Measurements from ENCODE around the gene GUCA1A.
A peak's percentile ranks its signal among the peaks of the same experiment; 100 is the strongest.
"Not testable (repeated sequence)": the region's sequence is repeated elsewhere in the genome, so short reads cannot be mapped to it uniquely, and the experiment has no call there.

GUCA1A gene

DNA sequence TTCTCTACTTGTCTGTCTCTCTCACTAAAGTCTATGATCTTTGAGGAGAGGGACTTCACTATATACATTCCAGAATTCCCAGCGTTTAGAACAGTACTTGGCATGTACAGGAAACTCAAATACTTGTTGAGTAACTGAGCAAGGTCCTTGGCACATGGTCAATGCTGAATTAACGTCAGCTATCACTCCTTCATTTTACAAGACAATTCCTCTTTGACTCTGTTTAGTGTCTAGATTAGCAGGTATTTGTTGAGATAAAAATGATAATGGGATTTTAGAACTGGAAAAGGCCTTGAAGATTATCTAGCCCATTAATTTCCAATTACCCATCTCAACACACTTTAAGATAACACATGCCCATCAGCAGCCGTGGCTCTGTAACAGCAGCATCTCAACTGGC lies 28.2 kb downstream of the GUCA1A start:
- Mint-ChIP-seq H3K27ac (no peak overlapping the region), H3K4me3 (no peak overlapping the region), H3K4me1 (ENCODE audit: low read depth) (peaks cover 3% of the 10 kb centered on the region), H3K9me3 (ENCODE audit: low read depth) (no peaks in the 10 kb centered on the region), H3K36me3 (peaks cover 14% of the 10 kb centered on the region), H3K27me3 (no peaks in the 10 kb centered on the region)

GRCh38 chr6:42202131-42202915 lies 29.2 kb downstream of the GUCA1A start:
- not testable (repeated sequence) for H3K9me3 Mint-ChIP-seq (ENCODE audit: low read depth); H3K27me3 Mint-ChIP-seq; H3K4me3 Mint-ChIP-seq; H3K4me1 Mint-ChIP-seq (ENCODE audit: low read depth); H3K27ac Mint-ChIP-seq
- peaks cover 14% of the 10 kb centered on the region for H3K36me3 Mint-ChIP-seq

- Mint-ChIP-seq H3K36me3 (peaks cover 14% of the 10 kb centered on the region), H3K27me3 (no peaks in the 10 kb centered on the region), H3K4me1 (ENCODE audit: low read depth) (no peaks in the 10 kb centered on the region), H3K27ac (no peak overlapping the region), H3K9me3 (ENCODE audit: low read depth) (no peaks in the 10 kb centered on the region), H3K4me3 (no peak overlapping the region)
Measured at GRCh38 chr6:42203183-42203582, 30.0 kb downstream of the GUCA1A start.

DNA sequence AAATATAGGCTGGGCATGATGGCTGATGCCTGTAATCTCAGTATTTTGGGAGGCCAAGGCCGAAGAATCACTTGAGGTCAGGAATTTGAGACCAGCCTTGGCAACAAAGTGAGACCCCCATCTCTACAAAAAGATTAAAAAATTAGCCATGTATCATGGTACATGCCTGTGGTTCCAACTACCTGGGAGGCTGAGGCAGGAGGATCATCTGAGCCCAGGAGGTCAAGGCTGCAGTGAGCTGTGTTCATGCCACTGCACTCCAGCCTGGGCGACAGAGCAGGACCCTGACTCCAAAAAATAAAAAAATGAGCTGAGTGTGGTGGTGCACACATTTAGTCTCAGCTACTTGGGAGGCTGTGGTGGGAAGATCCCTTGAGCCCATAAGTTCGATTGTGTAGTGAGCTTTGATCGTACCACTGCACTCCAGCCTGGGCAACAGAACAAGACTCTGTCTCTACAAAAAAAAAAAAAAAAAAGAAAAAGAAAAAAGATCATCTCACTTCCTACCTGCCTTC lies 31.7 kb downstream of the GUCA1A start:
- no peak overlapping the region for H3K27ac Mint-ChIP-seq
- peaks cover 14% of the 10 kb centered on the region for H3K36me3 Mint-ChIP-seq
- H3K9me3 Mint-ChIP-seq (ENCODE audit: low read depth): no peaks in the 10 kb centered on the region
- H3K27me3 Mint-ChIP-seq: no peaks in the 10 kb centered on the region
- no peaks in the 10 kb centered on the region for H3K4me1 Mint-ChIP-seq (ENCODE audit: low read depth)
- H3K4me3 Mint-ChIP-seq: no peak overlapping the region

DNA sequence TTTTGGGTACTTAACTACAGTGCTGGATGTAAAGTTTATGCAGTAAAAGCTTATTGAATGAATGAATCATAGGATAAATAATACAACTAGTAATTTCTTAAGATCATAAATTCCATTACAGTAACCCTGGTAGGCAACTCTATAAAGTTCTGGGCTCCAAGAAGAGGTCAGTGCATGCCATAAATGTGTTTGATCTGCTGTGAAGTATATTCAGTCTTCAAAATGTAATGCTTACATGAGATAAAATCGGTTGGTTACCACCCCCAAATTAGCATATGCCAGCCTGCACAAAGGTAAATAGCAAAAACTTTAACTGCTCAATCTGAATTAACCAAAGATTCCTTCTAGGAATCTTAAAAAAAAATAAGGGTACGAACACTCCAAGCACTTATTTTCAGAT lies 34.4 kb downstream of the GUCA1A start:
- H3K27me3 Mint-ChIP-seq; H3K36me3 Mint-ChIP-seq; H3K4me1 Mint-ChIP-seq (ENCODE audit: low read depth); H3K9me3 Mint-ChIP-seq (ENCODE audit: low read depth); H3K27ac Mint-ChIP-seq; H3K4me3 Mint-ChIP-seq: not testable (repeated sequence)

DNA sequence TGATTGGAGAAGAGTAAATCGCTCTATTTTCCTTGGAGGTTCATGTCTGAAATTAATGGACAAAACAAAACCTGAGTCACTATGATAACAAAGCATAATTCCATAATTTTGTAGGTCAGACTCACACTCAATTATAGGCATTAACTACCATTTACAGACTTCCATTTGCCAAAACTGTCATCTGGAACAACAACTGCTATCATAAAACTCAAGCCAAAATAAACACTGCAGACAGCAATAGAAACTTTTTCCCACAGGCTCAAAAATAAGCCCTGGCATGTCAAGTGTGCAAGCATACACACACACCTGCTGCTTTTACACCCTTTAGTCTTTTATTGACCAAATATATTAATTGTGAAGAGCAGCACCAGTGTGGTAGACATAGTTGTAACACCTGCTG lies 37.4 kb downstream of the GUCA1A start:
- Mint-ChIP-seq H3K4me3 (no peak overlapping the region), H3K36me3 (peaks cover 5% of the 10 kb centered on the region), H3K27ac (no peak overlapping the region)

GRCh38 chr6:42211726-42212125 lies 38.6 kb downstream of the GUCA1A start:
- Mint-ChIP-seq H3K4me3 (no peak overlapping the region), H3K27ac (no peak overlapping the region), H3K9me3 (ENCODE audit: low read depth) (no peaks in the 10 kb centered on the region), H3K4me1 (ENCODE audit: low read depth) (peaks cover 22% of the 10 kb centered on the region), H3K27me3 (no peaks in the 10 kb centered on the region), H3K36me3 (peaks cover 5% of the 10 kb centered on the region)

More for the DNA sequence above, 37.4 kb downstream of the GUCA1A start:
- H3K9me3 Mint-ChIP-seq (ENCODE audit: low read depth): no peaks in the 10 kb centered on the region
- peaks cover 11% of the 10 kb centered on the region for H3K4me1 Mint-ChIP-seq (ENCODE audit: low read depth)
- no peaks in the 10 kb centered on the region for H3K27me3 Mint-ChIP-seq

DNA sequence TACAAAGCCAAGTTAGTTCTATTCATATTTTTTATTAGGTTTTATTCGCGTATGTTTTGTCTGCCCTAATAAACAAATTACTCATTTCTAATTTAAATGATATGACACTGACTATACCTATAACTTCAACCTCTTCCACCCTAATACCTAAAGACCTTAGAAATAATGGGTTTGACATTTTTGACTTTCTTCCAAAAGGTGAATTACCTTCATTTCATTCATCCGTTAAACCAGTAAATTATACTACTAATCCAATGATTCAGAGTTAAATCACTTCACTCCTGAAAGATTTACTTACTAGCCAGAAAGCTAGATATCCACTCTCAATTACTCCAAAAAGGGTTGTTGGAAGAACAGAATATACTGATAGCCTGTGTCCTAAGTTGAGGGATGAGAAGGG lies 39.3 kb downstream of the GUCA1A start:
- Mint-ChIP-seq H3K27me3 (no peaks in the 10 kb centered on the region), H3K27ac (no peak overlapping the region), H3K36me3 (peaks cover 6% of the 10 kb centered on the region), H3K4me1 (ENCODE audit: low read depth) (peaks cover 25% of the 10 kb centered on the region), H3K4me3 (no peak overlapping the region), H3K9me3 (ENCODE audit: low read depth) (no peaks in the 10 kb centered on the region)

DNA sequence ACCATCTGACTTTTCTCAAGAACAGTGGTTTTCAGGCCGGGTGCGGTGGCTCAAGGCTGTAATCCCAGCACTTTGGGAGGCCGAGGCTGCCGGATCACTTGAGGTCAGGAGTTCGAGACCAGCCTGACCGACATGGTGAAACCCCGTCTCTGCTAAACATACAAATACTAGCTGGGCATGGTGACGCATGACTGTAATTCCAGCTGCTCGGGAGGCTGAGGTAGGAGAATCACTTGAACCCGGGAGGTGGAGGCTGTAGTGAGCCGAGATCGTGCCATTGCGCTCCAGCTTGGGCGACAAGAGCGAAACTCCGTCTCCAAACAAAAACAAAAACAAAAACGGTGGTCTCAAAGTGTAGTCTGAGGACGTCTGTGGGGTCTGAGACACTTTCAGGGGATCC lies 43.3 kb downstream of the GUCA1A start:
- H3K27me3 Mint-ChIP-seq; H3K9me3 Mint-ChIP-seq (ENCODE audit: low read depth); H3K36me3 Mint-ChIP-seq: not testable (repeated sequence)
- Mint-ChIP-seq H3K4me3 (peak overlapping the region; percentile 98), H3K27ac (peak overlapping the region; percentile 34), H3K4me1 (ENCODE audit: low read depth) (peaks cover 28% of the 10 kb centered on the region)

GRCh38 chr6:42217157-42217518 lies 44.0 kb downstream of the GUCA1A start:
- Mint-ChIP-seq H3K4me1 (ENCODE audit: low read depth) (peaks cover 28% of the 10 kb centered on the region), H3K9me3 (ENCODE audit: low read depth) (no peaks in the 10 kb centered on the region), H3K27ac (peak overlapping the region; percentile 98), H3K27me3 (no peaks in the 10 kb centered on the region), H3K36me3 (peaks cover 5% of the 10 kb centered on the region), H3K4me3 (peak overlapping the region; percentile 98)

DNA sequence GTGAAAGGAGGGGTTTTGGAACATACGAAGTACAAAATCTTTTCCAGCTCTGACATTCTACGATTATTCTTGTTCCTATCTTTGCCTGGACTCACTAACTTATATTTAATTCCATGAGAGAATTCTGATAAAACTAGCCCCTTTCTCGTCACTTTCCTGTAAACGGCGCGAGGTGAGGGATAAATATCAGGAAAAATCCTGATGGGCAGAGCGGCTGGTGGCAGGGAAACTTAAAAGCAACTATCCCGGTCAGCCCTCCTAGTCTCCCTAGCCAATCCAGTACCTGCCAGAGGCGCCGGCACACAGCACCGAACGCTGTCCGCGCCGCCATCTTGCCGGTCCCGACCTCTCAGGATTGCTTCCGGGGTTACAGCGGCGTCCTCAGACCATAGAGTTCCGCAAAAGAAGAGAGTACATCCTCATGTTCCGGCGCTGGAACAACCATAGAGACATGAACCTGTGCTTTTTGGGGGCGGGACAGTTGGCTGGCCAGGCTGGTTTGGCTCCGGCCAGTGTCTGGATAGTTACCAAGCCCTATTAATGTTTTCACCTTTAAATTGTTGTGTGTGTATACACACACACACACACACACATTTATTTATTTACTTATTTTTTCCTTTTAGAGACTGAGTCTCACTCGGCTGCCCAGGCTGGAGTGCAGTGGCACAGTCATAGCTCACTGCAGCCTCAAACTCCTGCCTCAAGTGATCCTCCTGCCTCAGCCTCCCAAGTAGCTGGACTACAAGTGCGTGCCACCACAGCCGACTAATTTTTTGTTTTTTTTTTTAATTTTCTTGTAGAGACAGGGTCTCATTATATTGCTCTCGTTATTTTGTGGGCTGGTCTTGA lies 44.6 kb downstream of the GUCA1A start, which contains the start of gene MRPS10:
Gene MRPS10 (minus strand): TSS at position 343 of the 849 bp plus-strand sequence. CDS start 12 bp downstream, at position 331.
- Mint-ChIP-seq H3K9me3 (ENCODE audit: low read depth) (no peaks in the 10 kb centered on the region), H3K36me3 (peaks cover 2% of the 10 kb centered on the region), H3K4me3 (peak within 1 kb of the TSS; percentile 98), H3K4me1 (ENCODE audit: low read depth) (peaks cover 28% of the 10 kb centered on the region), H3K27me3 (no peaks in the 10 kb centered on the region), H3K27ac (peak within 1 kb of the TSS; percentile 98)

DNA sequence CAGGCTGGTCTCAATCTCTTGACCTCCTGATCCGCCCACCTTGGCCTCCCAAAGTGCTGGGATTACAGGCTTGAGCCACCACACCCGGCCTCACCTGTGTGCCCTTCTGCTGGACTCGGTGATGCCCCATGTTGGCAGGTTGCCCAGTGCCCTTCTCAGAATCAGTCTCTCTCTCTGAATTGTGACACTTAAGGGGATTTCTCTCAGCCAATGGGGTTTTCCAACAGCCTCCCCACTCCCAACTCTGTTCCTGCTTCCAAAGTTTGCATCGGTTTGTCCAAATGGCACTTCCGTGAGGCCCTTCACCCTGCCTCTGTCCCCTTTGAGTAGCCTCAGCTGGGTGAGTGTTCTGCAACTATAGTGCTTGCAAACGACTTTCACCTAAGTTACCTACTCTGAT lies 47.6 kb downstream of the GUCA1A start:
- Mint-ChIP-seq H3K9me3 (ENCODE audit: low read depth) (no peaks in the 10 kb centered on the region), H3K27me3 (no peaks in the 10 kb centered on the region), H3K27ac (no peak overlapping the region), H3K4me3 (no peak overlapping the region), H3K36me3 (peaks cover 2% of the 10 kb centered on the region), H3K4me1 (ENCODE audit: low read depth) (peaks cover 28% of the 10 kb centered on the region)

DNA sequence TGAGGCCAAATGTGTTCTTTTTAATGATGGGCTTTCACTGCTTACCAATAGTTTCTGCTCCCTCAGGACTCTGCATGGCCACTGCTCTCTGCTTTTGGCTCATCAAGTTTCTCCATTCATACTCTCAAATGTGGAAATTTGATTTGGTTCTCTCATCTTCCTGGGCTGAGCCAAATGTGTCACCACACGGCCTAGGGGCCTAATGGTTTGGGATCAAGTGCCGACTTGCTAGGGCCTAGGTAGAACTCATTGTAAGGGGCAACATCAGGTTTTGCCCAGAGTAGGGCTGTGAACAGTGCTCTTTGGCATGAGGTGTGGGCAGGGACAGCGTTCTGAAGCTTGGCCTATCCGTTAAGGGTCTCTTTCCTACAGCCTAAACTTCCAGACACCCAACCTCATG lies 48.4 kb downstream of the GUCA1A start:
- Mint-ChIP-seq H3K9me3 (ENCODE audit: low read depth) (no peaks in the 10 kb centered on the region), H3K27me3 (no peaks in the 10 kb centered on the region), H3K36me3 (peaks cover 2% of the 10 kb centered on the region), H3K27ac (no peak overlapping the region), H3K4me1 (ENCODE audit: low read depth) (peaks cover 24% of the 10 kb centered on the region), H3K4me3 (no peak overlapping the region)

DNA sequence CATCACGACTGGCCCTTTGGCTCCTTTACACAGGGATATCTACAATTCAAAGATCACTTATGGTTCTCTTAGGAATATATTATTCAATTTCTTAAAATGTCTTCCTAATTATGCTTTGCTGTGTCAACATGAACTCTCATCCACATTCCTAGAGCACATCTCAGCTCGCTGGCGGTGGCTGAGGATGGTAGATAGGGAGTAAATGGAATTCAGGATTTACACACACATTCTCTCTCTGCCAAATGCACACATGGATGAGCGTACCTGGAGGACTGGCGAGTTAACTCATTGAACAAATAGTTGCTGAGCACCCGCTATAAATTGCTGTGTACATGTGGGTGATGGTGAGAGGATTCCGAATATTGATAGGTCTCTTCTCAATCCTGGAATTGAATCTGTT lies 49.3 kb downstream of the GUCA1A start:
- H3K27ac Mint-ChIP-seq: no peak overlapping the region
- peaks cover 1% of the 10 kb centered on the region for H3K36me3 Mint-ChIP-seq
- H3K27me3 Mint-ChIP-seq: no peaks in the 10 kb centered on the region
- H3K4me3 Mint-ChIP-seq: no peak overlapping the region
- peaks cover 19% of the 10 kb centered on the region for H3K4me1 Mint-ChIP-seq (ENCODE audit: low read depth)
- H3K9me3 Mint-ChIP-seq (ENCODE audit: low read depth): no peaks in the 10 kb centered on the region

Measured in activated naive CD8-positive, alpha-beta T cell (primary cell).